Stimulated activated CD8-positive, alpha-beta memory T cell treated with anti-CD3 and anti-CD28 coated beads, Interleukin-15, amount 100 ng/mL, for 24 hours (primary cell): ENCODE data around the gene TMEM143.

Experiments
- DNase-seq: peaks from one replicate; pipeline ENCODE4 v3.0.0-alpha.2; 2020; ENCODE audit warnings: low read depth

The TMEM143 gene

GRCh38 chr19:48359123-48359522 is 4.6 kb downstream of the TMEM143 start:
- DNase-seq = no peak

DNA sequence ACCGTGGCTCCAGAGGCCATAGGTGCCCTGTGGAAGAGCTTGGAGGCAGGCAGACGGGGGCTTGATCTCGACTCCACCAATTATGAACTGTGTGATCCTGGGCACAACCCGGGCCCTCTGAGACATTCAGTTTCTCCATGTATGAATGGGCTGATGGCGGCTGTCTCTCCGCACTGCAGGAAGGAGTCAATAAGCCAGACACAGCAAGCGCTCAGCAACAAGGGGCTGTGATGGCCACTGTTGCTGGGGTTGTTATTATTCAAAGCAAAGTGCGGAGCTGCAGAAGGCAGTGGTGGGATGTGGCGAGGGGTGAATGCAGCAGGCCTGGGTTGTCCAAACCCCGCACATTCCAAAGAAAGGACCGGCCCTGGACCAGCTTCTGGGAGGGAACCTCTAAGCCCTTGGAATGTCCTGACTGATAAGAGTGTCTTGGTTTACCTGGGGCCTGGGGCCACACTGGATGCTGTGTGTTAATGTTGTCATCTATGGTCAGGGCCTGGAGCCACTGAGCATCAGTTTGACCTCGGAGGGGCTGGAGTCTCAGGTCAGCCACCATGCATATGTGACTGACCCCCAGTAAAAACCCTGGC is 8.3 kb downstream of the TMEM143 start:
- no peak for DNase-seq

DNA sequence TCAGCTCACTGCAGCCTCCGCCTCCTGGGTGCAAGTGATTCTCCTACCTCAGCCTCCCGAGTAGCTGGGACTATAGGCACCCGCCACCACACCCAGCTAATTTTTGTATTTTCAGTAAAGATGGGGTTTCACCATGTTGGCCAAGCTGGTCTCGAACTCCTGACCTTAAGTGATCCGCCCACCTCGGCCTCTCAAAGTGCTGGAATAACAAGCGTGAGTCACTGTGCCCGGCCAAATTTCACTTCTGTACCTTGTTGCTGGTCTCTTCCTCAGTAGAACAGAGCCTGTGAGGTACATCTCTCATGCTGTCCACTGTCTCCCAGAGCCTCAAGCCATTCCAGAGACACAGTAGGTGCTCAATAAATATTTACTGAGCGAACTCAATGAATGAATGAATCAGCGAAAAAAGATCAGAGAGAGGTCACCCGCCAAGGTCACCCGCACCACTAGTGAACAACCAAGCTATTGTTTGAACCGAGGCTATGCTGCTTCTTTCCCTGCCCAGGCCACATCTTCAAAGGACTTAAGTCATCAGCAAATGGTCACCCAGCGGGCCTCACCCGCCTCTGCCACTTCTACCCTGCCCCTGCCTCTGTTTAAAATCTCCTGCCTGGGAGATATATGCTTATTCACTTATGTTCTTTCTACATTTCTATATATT is 9.3 kb downstream of the TMEM143 start:
- DNase-seq = no peak

GRCh38 chr19:48353677-48354076 is 10.1 kb downstream of the TMEM143 start:
- DNase-seq = no peak

DNA sequence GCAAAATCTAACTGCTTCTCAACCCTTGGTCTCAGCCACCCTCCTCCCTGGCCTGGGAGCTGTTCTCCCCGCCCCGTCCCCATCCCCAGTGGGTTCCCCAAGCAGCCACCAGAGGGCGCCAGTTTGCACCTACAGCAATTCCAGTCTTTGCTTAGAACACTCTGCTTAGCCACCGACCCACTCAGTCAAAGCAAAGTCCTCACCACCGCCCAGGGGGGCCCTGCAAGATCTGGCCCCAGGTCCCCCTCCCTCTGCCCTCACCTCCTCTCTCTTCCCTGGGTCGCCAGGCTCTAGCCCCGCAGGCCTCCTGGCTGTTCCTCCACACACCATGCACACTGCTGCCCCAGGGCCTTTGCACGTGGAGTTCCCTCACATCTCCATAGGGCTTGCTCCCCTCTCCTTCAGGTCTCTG is 12.4 kb downstream of the TMEM143 start:
- DNase-seq = peak; percentile 81

DNA sequence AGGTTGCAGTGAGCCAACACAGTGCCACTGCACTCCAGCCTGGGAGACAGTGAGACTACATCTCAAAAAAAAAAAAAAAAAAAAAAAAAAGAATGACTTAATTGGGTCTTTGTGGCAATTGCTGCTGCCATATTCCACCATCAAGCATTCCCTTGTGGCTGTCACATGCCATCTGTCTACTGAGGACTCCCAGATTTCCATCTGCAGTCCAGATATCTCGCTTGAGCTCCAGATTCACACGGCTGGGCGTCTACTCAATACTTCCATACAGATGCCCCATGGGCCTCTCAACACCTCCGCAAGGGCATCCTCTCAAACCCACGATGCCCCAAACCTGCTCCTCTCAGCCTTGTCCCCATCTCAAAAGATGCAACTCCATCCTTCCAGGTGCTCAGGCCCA is 12.9 kb downstream of the TMEM143 start:
- DNase-seq = no peak

DNA sequence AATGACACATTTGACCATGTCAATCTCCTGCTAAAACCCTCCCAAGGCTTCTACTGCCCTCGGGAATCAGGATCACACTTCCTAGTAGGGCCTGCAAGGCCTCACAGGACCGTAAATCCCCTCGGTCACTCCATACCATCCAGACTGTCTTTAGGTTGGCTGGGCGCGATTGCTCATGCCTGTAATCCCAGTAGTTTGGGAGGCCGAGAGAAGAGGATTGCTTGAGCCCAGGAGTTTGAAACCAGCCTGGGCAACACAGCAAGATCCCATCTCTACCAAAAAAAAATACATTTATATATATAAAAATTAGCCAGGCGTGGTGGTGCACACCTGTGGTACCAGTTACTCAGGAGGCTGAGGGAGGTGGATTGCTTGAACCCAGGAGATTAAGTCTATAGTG is 15.0 kb downstream of the TMEM143 start:
- no peak for DNase-seq

- no peak for DNase-seq
Measured at GRCh38 chr19:48348045-48348444, 15.7 kb downstream of the TMEM143 start.

DNA sequence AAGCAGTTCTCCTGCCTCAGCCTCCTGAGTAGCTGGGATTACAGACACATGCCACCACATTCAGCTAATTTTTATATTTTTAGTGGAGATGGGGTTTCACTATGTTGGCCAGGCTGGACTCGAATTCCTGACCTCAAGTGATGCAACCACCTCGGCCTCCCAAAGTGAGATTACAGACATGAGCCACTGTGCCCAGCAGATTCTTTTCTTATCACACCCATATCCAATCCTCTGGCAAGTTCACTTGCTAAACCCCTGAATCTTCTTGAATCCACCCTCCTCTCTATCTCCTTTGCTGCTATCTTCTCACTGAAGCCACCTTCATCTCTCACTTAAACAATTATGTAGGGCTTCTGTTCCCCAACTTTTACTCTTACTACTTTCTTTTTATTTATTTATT is 17.5 kb downstream of the TMEM143 start:
- DNase-seq = no peak

GRCh38 chr19:48344892-48345291 is 18.8 kb downstream of the TMEM143 start:
- DNase-seq = no peak

DNA sequence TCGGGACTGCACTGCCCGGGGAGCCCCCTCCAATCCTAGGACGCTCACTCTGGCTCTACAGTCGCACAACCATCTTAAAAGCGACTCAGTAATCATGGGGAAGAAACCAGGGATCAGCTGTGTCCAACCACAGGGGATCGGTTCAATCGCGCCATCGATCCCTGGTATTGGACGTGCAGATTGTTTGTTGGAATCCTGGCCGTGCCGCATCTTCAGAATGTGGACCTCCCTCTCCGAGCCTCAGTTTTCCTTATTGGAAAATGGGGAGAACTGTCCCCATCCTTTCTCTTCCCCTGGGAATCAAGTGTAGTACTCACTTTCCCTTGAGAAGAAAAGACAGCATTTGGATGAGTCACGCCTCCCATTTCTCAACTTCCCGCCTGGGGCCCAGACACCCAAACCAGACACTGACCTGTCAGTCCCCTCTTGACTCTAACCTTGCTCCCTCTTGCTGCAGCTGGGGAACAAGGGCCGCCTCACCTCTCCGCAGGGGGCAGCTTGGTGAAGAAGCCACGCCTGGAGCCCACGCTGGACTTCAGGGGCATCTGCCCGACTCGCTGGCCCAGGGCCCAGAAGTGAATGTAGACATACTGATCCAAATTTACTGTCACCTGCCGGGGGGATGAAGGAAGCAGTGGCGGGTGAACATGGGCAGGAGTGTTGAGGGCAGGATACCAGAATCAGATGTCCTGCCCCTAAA is 20.7 kb downstream of the TMEM143 start:
- no peak for DNase-seq

GRCh38 chr19:48342414-48342738 is 21.4 kb downstream of the TMEM143 start:
- DNase-seq = no peak

GRCh38 chr19:48341515-48342413 is 22.0 kb downstream of the TMEM143 start:
- DNase-seq = no peak

DNA sequence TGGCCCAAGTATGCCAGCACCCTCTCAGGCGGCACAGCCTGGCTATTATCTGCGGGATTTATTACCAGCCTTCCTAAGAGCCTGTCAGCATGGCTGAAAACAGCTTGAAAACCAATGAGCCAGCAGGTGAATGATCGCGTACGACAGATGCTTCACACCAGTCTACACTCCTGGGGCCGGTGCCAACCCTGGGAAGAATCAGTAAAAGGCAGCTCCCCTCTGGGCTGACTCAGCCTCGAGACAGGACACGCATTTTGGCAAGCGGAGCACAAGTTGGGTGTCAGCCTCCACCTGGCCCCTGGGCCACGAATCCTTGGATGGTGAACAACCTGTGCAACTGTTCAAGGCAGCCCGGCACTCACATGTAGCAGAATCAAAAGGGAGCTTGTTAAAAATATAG is 22.7 kb downstream of the TMEM143 start:
- no peak for DNase-seq

DNA sequence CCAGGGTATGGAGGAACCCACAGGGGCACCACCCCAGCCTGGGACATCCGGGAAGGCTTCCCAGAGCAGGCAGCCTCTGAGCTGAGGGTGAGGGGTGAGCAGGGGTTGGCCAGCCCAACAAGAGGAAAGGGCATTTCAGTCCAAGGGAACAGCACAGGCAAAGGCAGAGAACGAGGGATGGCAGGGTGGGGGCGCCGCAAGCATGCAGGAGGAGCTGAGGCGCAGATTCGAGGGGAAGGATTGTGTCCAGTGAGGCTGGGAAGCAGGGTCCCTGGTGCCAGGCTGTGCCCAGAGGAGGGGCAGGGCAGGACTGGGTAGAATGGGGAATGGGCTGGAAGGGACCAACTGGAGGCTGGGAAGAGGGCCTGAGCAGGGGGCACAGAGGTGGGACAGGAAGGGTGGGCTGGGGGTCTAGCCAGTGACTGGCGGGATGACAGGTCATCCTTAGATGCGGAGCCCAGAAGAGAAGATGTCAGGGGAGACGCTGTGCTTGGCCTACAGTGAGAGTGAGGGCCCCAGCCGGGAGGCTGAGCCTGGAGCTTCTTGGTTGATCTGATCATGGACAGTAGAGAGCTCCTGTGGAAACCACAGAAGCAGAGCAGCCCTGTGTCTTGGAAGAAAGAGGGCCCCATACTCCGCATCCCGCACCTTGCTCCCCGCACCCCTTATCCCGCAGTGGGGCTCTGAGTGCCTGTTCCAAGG is 24.8 kb downstream of the TMEM143 start:
- DNase-seq = no peak

- DNase-seq = no peak
Measured at GRCh38 chr19:48338253-48338755, 25.4 kb downstream of the TMEM143 start.

GRCh38 chr19:48333467-48334384 is 30.0 kb downstream of the TMEM143 start:
- DNase-seq = peak; percentile 74

DNA sequence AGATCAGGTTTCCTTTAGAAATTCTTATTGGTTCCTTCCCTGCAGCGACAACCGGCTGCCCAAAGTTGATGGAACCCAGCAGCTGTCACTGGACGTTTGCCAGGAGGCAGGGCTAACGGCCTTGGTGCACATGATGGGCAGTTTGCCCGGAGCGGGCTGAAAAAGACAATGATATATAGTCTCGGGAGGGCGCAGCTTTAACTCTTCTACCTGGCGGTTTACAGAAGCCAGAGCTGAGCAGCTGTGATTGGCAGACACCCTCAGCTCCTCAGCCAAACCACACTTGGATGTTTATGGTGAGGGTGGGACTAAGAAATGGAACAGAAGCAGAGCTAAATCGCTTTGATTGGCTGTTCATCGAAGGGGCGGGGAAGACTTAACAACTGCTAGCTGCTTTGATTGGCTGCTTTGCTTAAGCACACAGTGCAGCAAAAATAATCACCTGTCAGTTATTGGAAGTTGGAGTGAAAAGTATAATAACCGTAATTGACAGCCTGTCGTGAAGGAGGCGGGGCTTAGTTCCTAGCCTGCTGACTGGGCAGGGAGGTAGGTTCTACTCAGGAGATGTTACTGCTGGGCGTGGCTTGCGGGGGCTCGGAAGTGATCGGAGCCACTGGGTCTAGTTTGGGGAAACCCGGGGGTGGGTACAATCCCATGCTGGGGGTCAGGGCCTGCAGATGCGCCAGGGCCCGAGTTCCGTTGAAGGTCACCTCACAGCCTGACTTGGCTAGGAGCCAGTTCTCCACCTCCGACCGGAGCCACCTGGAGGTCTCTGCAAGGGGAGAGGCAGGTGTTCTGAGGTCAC is 30.9 kb downstream of the TMEM143 start:
- DNase-seq = peak; percentile 54

DNA sequence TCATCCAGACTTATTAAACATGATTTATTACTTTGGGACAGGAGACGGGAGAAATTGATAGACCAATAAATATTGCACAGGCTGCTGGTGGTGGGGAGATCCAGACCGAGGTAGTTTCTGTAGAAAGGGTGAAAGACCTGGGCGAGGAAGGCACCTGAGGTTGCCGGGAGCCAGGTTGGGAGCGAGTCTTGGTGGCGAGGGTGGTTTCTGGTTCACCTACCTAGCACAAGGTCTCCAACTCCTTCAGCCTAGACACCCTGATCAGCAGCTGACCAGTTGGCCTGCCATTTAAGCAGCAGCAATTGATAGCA is 31.4 kb downstream of the TMEM143 start:
- no peak for DNase-seq
